Colonic mucosa (tissue), 4 donors: ENCODE measurements around the gene HERPUD1. TPM values are rescaled to one million over a fixed set of nuclear protein-coding genes. Genes with fewer than 3 reads are reported as not detected.
A peak's percentile ranks its signal among the peaks of the same experiment; 100 is the strongest.

Source experiments
- DNase-seq: peaks from one replicate; pipeline ENCODE4 v3.0.0-alpha.2; 2020
- H3K27ac ChIP-seq: fragments of 200-600 bp; one replicate; pipeline ENCODE4 v1.8.0; 2021
- H3K27me3 ChIP-seq: fragments of 200-600 bp; one replicate; pipeline ENCODE4 v1.8.0; 2021
- H3K36me3 ChIP-seq: fragments of 200-600 bp; one replicate; pipeline ENCODE4 v1.8.0; 2021
- H3K4me1 ChIP-seq: fragments of 200-600 bp; one replicate; pipeline ENCODE4 v1.8.0; 2021; ENCODE audit warnings: mild to moderate bottlenecking
- H3K4me3 ChIP-seq: fragments of 200-600 bp; one replicate; pipeline ENCODE4 v1.8.0; 2021
- H3K9ac ChIP-seq, 2 donors: one replicate each; pipeline ENCODE4 v1.7.0; 2013; ENCODE audit warnings: control low read depth in 2 of 2, low read depth in 2 of 2, low read length in 2 of 2
- H3K9me3 ChIP-seq: fragments of 200-600 bp; one replicate; pipeline ENCODE4 v1.8.0; 2021
- CTCF ChIP-seq: fragments of 200-600 bp; IDR thresholded peaks from one replicate; pipeline ENCODE4 v1.8.0; 2022; ENCODE audit warnings: antibody characterized with exemption, mild to moderate bottlenecking
- intact Hi-C: fragments of 100-400 bp; cut with DNase I; formaldehyde crosslinking; loops from one replicate; pipeline ENCODE4 v1.14.1; 2022
- total RNA-seq, 2 donors: library from RNA; stranded (reverse); fragmentation: NEBNext Ultra II Directional in 1 of 2; extraction: Animal tissue kit (Norgen Biotek cat#: 25700) in 1 of 2; gene quantifications; one replicate each; pipeline ENCODE4 v1.2.1, GENCODE V29; 2021
- donor health status: healthy.
- donor health status: DM: no; HTN: no; CAD: no.
- donor health status: DM: no; HTN: no; CAD: no.

HERPUD1 gene
- total RNA-seq, 2 donors from 2014 or later, result 130 to 194 TPM

- Histone ChIP-seq H3K27me3 (no peaks in the 10 kb centered on the region), H3K9me3 (no peaks in the 10 kb centered on the region), H3K9ac (peak overlapping the region in 1 of 2 donors; percentile 47), H3K4me1 (no peaks in the 10 kb centered on the region), H3K36me3 (no peaks in the 10 kb centered on the region), H3K27ac (peak overlapping the region; percentile 33), H3K4me3 (no peak overlapping the region)
- DNase-seq, result peak; percentile 17
- intact Hi-C loops, result loop anchor here (10.0 kb wide), 1 partner anchor 119 kb away; no protein-coding TSS in a partner anchor
- no peak for TF ChIP-seq CTCF
These were observed 33.5 kb downstream of the HERPUD1 start for GRCh38 chr16:56965149-56966092.

GRCh38 chr16:56966093-56966475, 34.1 kb downstream of the HERPUD1 start:
- Histone ChIP-seq H3K36me3 (no peaks in the 10 kb centered on the region), H3K9ac (peak overlapping the region; percentile 24 to 47), H3K27ac (peak overlapping the region; percentile 33), H3K4me3 (no peak overlapping the region), H3K9me3 (no peaks in the 10 kb centered on the region), H3K27me3 (no peaks in the 10 kb centered on the region), H3K4me1 (no peaks in the 10 kb centered on the region)
- TF ChIP-seq CTCF, result no peak
- intact Hi-C loops, result loop anchor here (10.0 kb wide), 1 partner anchor 119 kb away; no protein-coding TSS in a partner anchor
- no peak for DNase-seq

GRCh38 chr16:56967733-56968132, 35.8 kb downstream of the HERPUD1 start:
- no peak overlapping the region for H3K4me3 ChIP-seq
- H3K9me3 ChIP-seq, result no peaks in the 10 kb centered on the region
- no peak for TF ChIP-seq CTCF
- H3K4me1 ChIP-seq, result no peaks in the 10 kb centered on the region
- H3K27ac ChIP-seq, result no peak overlapping the region
- intact Hi-C loops, result loop anchor here (10.0 kb wide), 1 partner anchor 117 kb away; no protein-coding TSS in a partner anchor
- H3K9ac ChIP-seq, result no peak overlapping the region
- no peaks in the 10 kb centered on the region for H3K27me3 ChIP-seq
- no peaks in the 10 kb centered on the region for H3K36me3 ChIP-seq
- no peak for DNase-seq

GRCh38 chr16:56969769-56970168, 37.8 kb downstream of the HERPUD1 start:
- Histone ChIP-seq H3K4me1 (no peaks in the 10 kb centered on the region), H3K27me3 (no peaks in the 10 kb centered on the region), H3K9me3 (no peaks in the 10 kb centered on the region), H3K9ac (no peak overlapping the region), H3K36me3 (no peaks in the 10 kb centered on the region), H3K4me3 (no peak overlapping the region), H3K27ac (no peak overlapping the region)
- DNase-seq, result no peak
- TF ChIP-seq CTCF, result no peak
- intact Hi-C loops, result loop anchor here (5.0 to 10.0 kb wide), 2 partner anchors 58 to 115 kb away; no protein-coding TSS in a partner anchor

GRCh38 chr16:56970934-56971767, 39.2 kb downstream of the HERPUD1 start:
- H3K9me3 ChIP-seq, result no peaks in the 10 kb centered on the region
- no peaks in the 10 kb centered on the region for H3K36me3 ChIP-seq
- intact Hi-C loops, result loop anchor here (5.0 kb wide), 1 partner anchor 56 kb away; no protein-coding TSS in a partner anchor
- H3K27me3 ChIP-seq, result no peaks in the 10 kb centered on the region
- no peaks in the 10 kb centered on the region for H3K4me1 ChIP-seq
- H3K27ac ChIP-seq, result no peak overlapping the region
- no peak for DNase-seq
- H3K9ac ChIP-seq, result no peak overlapping the region
- H3K4me3 ChIP-seq, result no peak overlapping the region
- no peak for TF ChIP-seq CTCF
